Fibroblast of mammary gland (primary cell): ENCODE data around the gene DRAM2.

Experiments
- DNase-seq: peaks from one replicate; pipeline ENCODE4 v3.0.0-alpha.2; 2010; ENCODE audit warnings: low read depth
- H3K4me3 ChIP-seq: 2 replicates; pipeline ENCODE4 v1.5.1; 2011; ENCODE audit warnings: low read depth, mild to moderate bottlenecking, low read length, moderate library complexity; ENCODE audit not compliant: control insufficient read depth
- TF ChIP-seq, protein P1 (sequence below): conservative IDR thresholded peaks from 2 replicates; pipeline ENCODE4 v1.5.1; 2011; ENCODE audit warnings: low read depth, low read length, inconsistent platforms; ENCODE audit not compliant: control insufficient read depth, insufficient read depth

The DRAM2 gene

DNA sequence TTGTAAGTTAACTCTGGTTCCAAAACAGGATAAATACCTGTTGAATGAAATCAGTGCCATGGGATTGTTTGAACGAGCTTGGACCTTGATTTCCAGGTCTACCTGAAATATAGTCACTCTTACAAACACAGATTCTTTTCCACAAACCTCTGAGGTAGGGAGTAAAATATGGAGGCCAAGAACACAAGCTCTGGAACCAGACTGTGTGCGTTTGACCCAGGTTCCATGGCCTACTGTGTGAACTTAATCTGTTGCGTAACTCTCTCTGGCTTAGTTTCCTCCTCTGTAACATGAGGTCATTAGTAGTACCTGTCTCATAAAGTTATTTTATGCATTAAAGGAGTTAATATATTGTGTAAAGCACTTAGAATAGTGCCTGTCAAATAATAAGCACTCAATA lies 35.5 kb upstream of the DRAM2 start:
- TF ChIP-seq, protein P1, sequence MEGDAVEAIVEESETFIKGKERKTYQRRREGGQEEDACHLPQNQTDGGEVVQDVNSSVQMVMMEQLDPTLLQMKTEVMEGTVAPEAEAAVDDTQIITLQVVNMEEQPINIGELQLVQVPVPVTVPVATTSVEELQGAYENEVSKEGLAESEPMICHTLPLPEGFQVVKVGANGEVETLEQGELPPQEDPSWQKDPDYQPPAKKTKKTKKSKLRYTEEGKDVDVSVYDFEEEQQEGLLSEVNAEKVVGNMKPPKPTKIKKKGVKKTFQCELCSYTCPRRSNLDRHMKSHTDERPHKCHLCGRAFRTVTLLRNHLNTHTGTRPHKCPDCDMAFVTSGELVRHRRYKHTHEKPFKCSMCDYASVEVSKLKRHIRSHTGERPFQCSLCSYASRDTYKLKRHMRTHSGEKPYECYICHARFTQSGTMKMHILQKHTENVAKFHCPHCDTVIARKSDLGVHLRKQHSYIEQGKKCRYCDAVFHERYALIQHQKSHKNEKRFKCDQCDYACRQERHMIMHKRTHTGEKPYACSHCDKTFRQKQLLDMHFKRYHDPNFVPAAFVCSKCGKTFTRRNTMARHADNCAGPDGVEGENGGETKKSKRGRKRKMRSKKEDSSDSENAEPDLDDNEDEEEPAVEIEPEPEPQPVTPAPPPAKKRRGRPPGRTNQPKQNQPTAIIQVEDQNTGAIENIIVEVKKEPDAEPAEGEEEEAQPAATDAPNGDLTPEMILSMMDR: no peak
- H3K4me3 ChIP-seq: no peak overlapping the region
- no peak for DNase-seq

DNA sequence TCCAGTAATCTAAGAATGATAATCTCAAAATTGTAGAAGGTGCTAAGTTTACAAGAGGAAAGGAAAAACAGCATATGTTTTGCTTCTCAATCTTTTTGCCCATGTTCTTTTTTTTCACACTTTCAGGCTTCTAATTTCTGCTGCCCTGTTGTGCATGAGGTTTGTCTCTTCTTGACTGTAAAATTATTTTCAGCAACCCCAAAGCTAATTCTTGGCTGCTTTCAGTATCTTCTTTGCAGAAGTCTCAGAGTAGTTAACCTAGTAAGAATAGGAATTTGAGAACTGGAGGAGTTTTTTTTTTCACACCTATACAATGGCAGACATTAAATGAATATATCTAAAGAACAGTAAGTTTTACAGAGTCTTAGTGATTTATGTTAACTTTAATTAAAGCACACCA lies 34.2 kb upstream of the DRAM2 start:
- TF ChIP-seq, protein P1: no peak
- no peak overlapping the region for H3K4me3 ChIP-seq
- DNase-seq: no peak

DNA sequence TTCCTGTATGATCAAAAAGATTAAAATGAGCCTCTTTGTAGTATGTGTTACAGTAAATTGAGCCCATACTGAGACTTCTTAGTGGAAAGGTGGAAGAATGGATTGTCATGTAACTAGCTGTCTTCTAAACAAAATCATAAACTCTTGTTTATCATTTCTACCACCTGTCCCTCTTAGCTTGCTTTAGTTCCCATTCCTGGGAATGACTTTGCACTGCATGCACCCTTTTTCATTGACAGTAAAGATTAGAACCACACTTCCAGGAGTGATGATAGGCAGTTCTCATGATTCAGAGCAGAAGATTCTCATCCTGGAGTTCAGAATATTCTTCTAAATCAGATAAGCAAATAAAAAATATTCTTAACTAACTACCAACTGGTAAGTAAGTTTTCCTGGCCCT lies 32.6 kb upstream of the DRAM2 start:
- no peak for DNase-seq
- H3K4me3 ChIP-seq: no peak overlapping the region
- TF ChIP-seq, protein P1: no peak

DNA sequence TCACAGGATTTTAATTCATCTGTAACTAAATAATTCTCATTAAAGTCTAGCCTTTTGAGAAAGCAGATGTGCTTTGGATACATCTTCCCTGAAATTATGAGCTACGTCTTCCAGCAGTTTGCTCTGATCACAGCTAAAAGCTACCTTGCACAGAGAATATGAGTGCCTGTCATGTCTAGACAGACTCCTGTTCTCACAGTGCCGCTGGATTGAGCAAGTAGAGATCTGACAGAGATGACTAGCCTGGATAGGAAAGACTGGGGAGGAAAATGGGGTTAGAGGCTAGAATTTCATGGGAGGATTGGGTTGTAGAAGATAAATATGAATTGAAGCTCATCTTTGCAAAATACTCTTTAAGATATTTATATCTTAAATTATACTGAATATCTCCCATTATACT lies 24.3 kb upstream of the DRAM2 start:
- DNase-seq: no peak
- no peak overlapping the region for H3K4me3 ChIP-seq
- TF ChIP-seq, protein P1: no peak

DNA sequence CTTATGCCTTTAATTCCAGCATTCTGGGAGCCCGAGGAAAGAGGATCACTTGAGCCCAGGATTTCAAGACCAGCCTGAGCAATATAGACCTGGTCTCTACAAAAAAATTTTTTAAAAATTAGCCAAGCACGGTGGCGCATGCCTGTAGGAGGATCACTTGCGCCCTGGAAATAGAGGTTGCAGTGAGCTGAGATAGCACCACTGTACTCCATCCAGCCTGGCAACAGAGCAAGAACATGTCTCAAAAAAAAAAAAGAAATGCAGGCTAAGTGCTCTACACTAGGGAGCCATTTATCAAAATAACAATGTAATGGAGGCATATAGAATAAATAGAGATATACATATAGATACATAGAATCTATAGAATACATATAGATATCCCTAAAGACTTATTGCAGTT lies 23.5 kb upstream of the DRAM2 start:
- no peak overlapping the region for H3K4me3 ChIP-seq
- TF ChIP-seq, protein P1: no peak
- DNase-seq: no peak

DNA sequence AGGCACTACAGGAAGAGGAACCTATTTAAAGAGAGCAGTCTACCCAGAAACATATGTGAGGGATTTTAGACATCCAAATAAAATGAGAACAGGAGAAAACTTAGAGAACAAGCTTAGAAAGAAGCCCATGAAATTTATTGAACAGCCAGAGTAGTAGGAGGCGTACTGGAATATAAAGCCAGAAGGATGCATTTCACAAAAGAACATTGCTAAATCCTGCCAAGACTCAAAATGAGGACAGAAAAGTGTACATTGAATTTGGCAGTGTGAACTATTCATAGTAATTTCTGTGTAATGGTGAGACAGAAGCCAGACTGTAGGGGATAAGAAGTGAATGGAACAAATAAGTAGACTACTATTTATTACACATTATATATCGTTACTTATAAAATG lies 22.6 kb upstream of the DRAM2 start:
- H3K4me3 ChIP-seq: no peak overlapping the region
- TF ChIP-seq, protein P1: no peak

DNA sequence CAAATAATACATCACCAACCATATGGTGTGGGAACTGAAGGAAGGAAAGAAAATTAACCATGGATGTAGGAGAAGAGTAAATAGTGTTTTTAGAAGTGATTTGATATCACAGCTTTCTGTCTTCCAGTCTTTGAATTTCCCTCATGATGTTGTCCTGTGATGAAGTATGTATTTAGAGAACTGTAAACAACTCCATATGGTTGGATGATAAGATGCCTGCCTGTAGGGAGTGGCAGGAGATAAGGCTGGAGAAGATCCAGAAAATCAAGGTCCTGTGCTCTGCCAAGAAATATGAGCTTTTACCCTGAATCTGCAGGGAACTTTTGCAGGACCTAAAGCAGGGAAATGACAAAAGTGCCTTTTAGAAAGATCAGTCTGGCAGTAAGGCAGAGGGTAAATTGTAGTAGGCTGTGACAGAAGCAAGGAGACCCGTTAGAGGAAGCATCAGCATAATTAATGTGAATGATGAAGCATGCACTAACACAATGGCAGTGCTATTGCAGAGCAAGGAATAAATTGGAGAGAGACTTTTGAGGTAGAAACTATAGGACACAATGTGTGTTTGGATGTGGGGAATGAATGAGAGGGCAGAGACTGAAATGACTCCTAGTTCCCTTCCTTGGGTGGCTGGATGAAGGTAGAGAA lies 22.1 kb upstream of the DRAM2 start:
- no peak overlapping the region for H3K4me3 ChIP-seq
- no peak for DNase-seq
- TF ChIP-seq, protein P1: no peak

More for the DNA sequence above, 22.6 kb upstream of the DRAM2 start:
- DNase-seq: no peak
